ENCODE data around the gene DYNC2H1.

- TF ChIP-seq CTCF (conservative IDR thresholded peaks at IDR 0.05; ENCODE audit: low read depth, low read length) (no peak), EZH2 (IDR thresholded peaks at IDR 0.05; ENCODE audit: borderline replicate concordance, low read depth, low read length, poor library complexity, severe bottlenecking) (no peak)
Observed at GRCh38 chr11:103109818-103110388, 677 bp downstream of the DYNC2H1 start.

Data from A673 (cell line).